K562 (cell line): Measurements from ENCODE around the gene RGS14. TPM values are rescaled to one million over a fixed set of nuclear protein-coding genes. Genes with fewer than 3 reads are reported as not detected.

Experiments used
- ATAC-seq: fragments of 200-7000 bp; cut with Tn5 transposase; 3 replicates; pipeline ENCODE4 v1.9.1; 2020; ENCODE audit warnings: moderate library complexity
- BruUV-seq: library from RNA; stranded (reverse); fragments of 400-500 nt; replicated peaks from 2 replicates; lab custom pipeline; 2021; lab: Mats Ljungman, UMichigan
- CTCF ChIA-PET: fragments of 300-600 bp; formaldehyde crosslinking; extraction: SDS; loops from one replicate; lab custom pipeline; 2021; ENCODE audit warnings: low intra/inter-chr PET ratio; lab: Yijun Ruan, JAX
- POLR2A ChIA-PET: fragments of 300-600, 350-650 bp; sonication (Branson Sonifier 250); formaldehyde crosslinking; extraction: SDS; loops from one replicate; lab custom pipeline; 2021; ENCODE audit warnings: antibody characterized with exemption, inconsistent platforms; lab: Yijun Ruan, JAX
- DNase-seq, 4 experiments: peaks; one replicate each; pipeline versions ENCODE4 v3.0.0 to v3.0.0-alpha.2; 2011 to 2018; ENCODE audit warnings: low spot score in 3 of 4, mixed read lengths in 3 of 4; ENCODE audit errors: extremely low read depth in 1 of 4
- FAIRE-seq: peaks from 2 replicates; lab custom pipeline; 2011; peaks lifted over from hg19 to GRCh38; lab: Jason Lieb, UNC
- H2AFZ ChIP-seq: 2 replicates; pipeline ENCODE4 v1.6.0; 2011; ENCODE audit warnings: low read depth, low read length, control low read depth, inconsistent platforms
- H3K27ac ChIP-seq: fragments of 200-600 bp; 3 replicates; pipeline ENCODE4 v1.8.0; 2011; ENCODE audit warnings: low read depth, mild to moderate bottlenecking, control low read depth, inconsistent platforms, low read length, moderate library complexity, mixed read lengths; ENCODE audit errors: extremely low read depth
- H3K27me3 ChIP-seq, 2 experiments: fragments of 300-600 bp in 1 of 2; 2 replicates in 1 of 2; 3 replicates in 1 of 2; pipeline versions ENCODE4 v1.6.0 to v1.8.0; 2011; ENCODE audit warnings: inconsistent platforms in 2 of 2, low read length in 2 of 2, mild to moderate bottlenecking in 1 of 2, mixed read lengths in 1 of 2, moderate library complexity in 1 of 2; ENCODE audit not compliant: control insufficient read depth in 2 of 2, insufficient read depth in 2 of 2
- H3K36me3 ChIP-seq: fragments of 300-600 bp; 3 replicates; pipeline ENCODE4 v1.8.0; 2011; ENCODE audit warnings: mild to moderate bottlenecking, low read length, inconsistent platforms; ENCODE audit not compliant: control insufficient read depth, insufficient read depth
- H3K4me1 ChIP-seq, 2 experiments: fragments of 200-600 bp in 1 of 2; replicated peaks in 1 of 2; 2 replicates in 1 of 2; 3 replicates in 1 of 2; pipeline versions ENCODE4 v1.5.1 to v1.8.0; 2011; ENCODE audit warnings: inconsistent platforms in 2 of 2, low read length in 2 of 2, mild to moderate bottlenecking in 1 of 2, mixed read lengths in 1 of 2, moderate library complexity in 1 of 2; ENCODE audit not compliant: control insufficient read depth in 2 of 2, insufficient read depth in 2 of 2
- H3K4me2 ChIP-seq: 2 replicates; pipeline ENCODE4 v1.6.1; 2011; ENCODE audit warnings: low read length, control low read depth, inconsistent platforms, mixed read lengths; ENCODE audit not compliant: insufficient read depth
- H3K4me3 ChIP-seq: fragments of 200-600 bp; sonication (generic), shearing (Covaris generic); 2 replicates; pipeline ENCODE4 v1.5.1; 2016; ENCODE audit warnings: control low read depth, inconsistent platforms
- H3K79me2 ChIP-seq: fragments of 200-600 bp; 3 replicates; pipeline ENCODE4 v1.8.0; 2011; ENCODE audit warnings: low read length, inconsistent platforms; ENCODE audit not compliant: control insufficient read depth, insufficient read depth
- H3K9ac ChIP-seq, 2 experiments: 2 replicates each; pipeline versions ENCODE4 v1.6.0 to v1.6.1; 2011; ENCODE audit warnings: low read depth in 2 of 2, low read length in 2 of 2, control low read depth in 1 of 2, inconsistent platforms in 1 of 2, mild to moderate bottlenecking in 1 of 2, mixed read lengths in 1 of 2; ENCODE audit not compliant: insufficient read depth in 1 of 2
- H3K9me1 ChIP-seq: one replicate; pipeline ENCODE4 v1.6.0; 2011; ENCODE audit warnings: inconsistent platforms, mild to moderate bottlenecking, low read length, moderate library complexity; ENCODE audit not compliant: control insufficient read depth, insufficient read depth
- H3K9me3 ChIP-seq: replicated peaks from 2 replicates; pipeline ENCODE4 v1.5.1; 2011; ENCODE audit warnings: low read depth, low read length, inconsistent platforms; ENCODE audit not compliant: control insufficient read depth, insufficient read depth
- H4K20me1 ChIP-seq: replicated peaks from 2 replicates; pipeline ENCODE4 v1.6.1; 2011; ENCODE audit warnings: low read length, inconsistent platforms, mixed read lengths; ENCODE audit not compliant: control insufficient read depth, insufficient read depth
- MYC ChIP-seq, 2 experiments: fragments of 250-450 bp in 1 of 2; sonication (Bioruptor Pico) in 1 of 2; IDR thresholded peaks; 2 replicates each; pipeline versions ENCODE4 v1.5.1 to v1.6.1; 2012 to 2021; ENCODE audit warnings: low read depth in 2 of 2, borderline replicate concordance in 1 of 2, improper control_type of control experiment in 1 of 2, low read length in 1 of 2, mild to moderate bottlenecking in 1 of 2, moderate library complexity in 1 of 2
- RFX1 ChIP-seq: fragments of 450-650 bp; IDR thresholded peaks from 2 replicates; pipeline ENCODE4 v1.6.1; 2016; ENCODE audit warnings: mild to moderate bottlenecking, moderate library complexity
- WGBS: fragments of 100-300 bp; shearing (Covaris generic); methylation state at CpG from one replicate; pipeline ENCODE4 v1.1.6; 2016; ENCODE audit warnings: low coverage, mixed read lengths; ENCODE audit not compliant: insufficient coverage; ENCODE audit errors: missing lambda C conversion rate; 5-methylcytosine and 5-hydroxymethylcytosine counted together
- in situ Hi-C: fragments of 300-500 bp; cut with MboI; formaldehyde crosslinking; loops from 4 replicates; pipeline ENCODE4 v1.15.0; 2018; ENCODE audit warnings: inconsistent platforms, mixed read lengths
- intact Hi-C: fragments of 100-400 bp; cut with micrococcal nuclease; formaldehyde crosslinking; loops from 2 replicates; pipeline ENCODE4 v1.14.2; 2022
- polyA plus RNA-seq, 8 experiments: library from polyadenylated mRNA; depleted of rRNA in 4 of 8; stranded (reverse) in 5 of 8; unstranded in 3 of 8; fragments of >200 nt; fragmentation: Nextera tagmentation in 2 of 8; fragmentation: Illumina TruSeq in 1 of 8; extraction: Ambion mirVana in 2 of 8; extraction: Trizol in 1 of 8; gene quantifications; 2 replicates each; pipeline versions ENCODE4 v1.2.1 to v1.2.3, GENCODE V29; 2011 to 2014; ENCODE audit warnings: inconsistent platforms in 1 of 8, missing spikeins in 1 of 8
- total RNA-seq, 7 experiments: library from RNA; depleted of rRNA in 6 of 7; stranded (reverse); fragments of >200 nt in 6 of 7; fragmentation: Illumina TruSeq in 2 of 7; extraction: Trizol in 2 of 7; gene quantifications; 2 replicates each; pipeline versions ENCODE4 v1.2.1 to v1.2.3, GENCODE V29; 2011 to 2021; ENCODE audit warnings: low replicate concordance in 1 of 7

RGS14 gene
- total and polyA plus RNA-seq, 9 of the 15 experiments (the other 6 are each of a cell fraction or from before 2014, with no cell fraction given) = 0.28 to 75.9 (median 34.5) TPM

DNA sequence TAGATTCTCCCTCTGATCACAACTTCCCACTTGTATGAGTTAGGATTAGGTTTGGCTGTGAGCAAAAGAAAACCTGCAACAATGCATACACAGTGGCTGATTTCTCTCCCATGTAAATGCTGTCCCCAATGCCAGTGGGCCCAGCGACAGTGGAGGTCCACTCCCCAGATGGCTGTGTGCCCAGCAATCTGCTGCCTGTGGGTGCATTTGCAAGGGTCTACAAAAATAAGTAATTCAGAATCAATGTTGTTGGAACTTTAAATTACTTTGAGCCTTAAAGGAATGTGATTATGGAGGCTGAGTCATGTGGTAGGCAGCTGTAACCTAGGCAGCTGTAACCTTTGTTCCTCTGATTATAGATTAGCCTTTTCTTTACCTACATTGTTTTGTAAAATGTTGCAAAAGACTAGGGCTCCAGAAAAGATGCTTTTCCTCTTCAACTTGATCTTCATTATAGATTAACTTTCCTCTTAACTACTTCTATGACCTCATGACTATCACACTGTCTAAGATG lies 31.8 kb upstream of the RGS14 start:
- no TSS peak for BruUV-seq
- H3K27me3 ChIP-seq = no peaks in the 10 kb centered on the region
- no peaks in the 10 kb centered on the region for H3K79me2 ChIP-seq
- H3K9me3 ChIP-seq = no peaks in the 10 kb centered on the region
- POLR2A ChIA-PET = interaction anchor here (0.7 to 0.9 kb wide), 2 partner anchors 13 to 26 kb away, joined by 3 read pairs; no protein-coding TSS in a partner anchor
- no peaks in the 10 kb centered on the region for H3K9me1 ChIP-seq
- 63% methylated on average over 1 of the region's 1 CpG for WGBS
- peak overlapping the region in 1 of 2 experiments; percentile 3; a peak in 1 of 4 replicates for H3K9ac ChIP-seq
- no peak for TF ChIP-seq MYC (IDR thresholded peaks at IDR 0.05; ENCODE audit: low read depth, low read length)
- no peak for TF ChIP-seq MYC (CRISPR knock-in tag; IDR thresholded peaks at IDR 0.05; ENCODE audit: borderline replicate concordance, low read depth)
- TF ChIP-seq RFX1 = peak; percentile 25; the same call in 1 of the 2 replicates
- peaks cover 2 to 7% of the 10 kb centered on the region in 2 experiments; a peak in 3 of 5 replicates for H3K4me1 ChIP-seq
- no peak overlapping the region for H3K4me3 ChIP-seq
- H3K27ac ChIP-seq = no peak overlapping the region
- no peak overlapping the region for H3K4me2 ChIP-seq
- in situ Hi-C loops (no loop called here), intact Hi-C loops (no loop called here)
- no peaks in the 10 kb centered on the region for H4K20me1 ChIP-seq
- peaks cover 31% of the 10 kb centered on the region; the same call in 2 of the 3 replicates for H3K36me3 ChIP-seq
- FAIRE-seq (peak; percentile 65), DNase-seq (no peak), ATAC-seq (no peak)
- CTCF ChIA-PET = no interaction called here
- H2AFZ ChIP-seq = no peak overlapping the region
